MV-4-11 (cell line): ENCODE results near the gene TBX21.

Source experiments
- DNase-seq: peaks from one replicate; lab custom pipeline; 2025; lab: John Stamatoyannopoulos, UW

The TBX21 gene

DNA sequence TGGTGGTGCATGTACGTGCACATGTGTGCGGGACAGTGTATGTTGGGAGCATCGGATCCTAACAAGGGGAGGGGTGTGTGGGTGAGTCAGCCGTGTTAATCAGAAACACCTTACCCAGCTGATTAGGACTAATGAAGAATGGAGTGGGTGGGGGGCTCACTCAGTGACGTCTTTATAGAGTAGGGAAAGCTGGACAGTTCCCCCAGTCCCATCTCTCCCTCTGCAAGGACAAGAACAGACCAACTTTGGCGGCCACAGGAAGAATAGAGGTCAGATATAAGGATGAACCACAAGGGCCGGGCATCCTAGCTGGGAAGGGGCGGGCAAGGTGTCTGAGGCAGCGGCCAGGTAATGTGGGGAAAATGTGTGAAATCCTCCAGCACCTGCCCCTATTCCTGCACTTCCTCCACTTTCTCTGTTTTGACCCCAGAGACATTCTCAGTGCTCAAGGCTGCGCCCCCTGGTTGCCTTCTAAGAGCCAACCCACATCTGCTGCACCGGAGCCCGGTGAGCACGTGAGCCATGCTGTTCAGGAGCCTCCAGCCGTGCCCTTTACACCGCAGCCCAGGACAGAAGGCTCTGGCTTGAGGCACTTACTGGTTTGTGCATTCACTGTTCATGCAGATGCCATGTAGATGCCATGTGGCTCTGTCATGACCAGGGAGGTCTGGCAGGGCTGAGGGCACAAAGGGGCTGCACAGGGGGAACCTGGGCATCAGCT lies 18.9 kb upstream of the TBX21 start:
- no peak for DNase-seq

DNA sequence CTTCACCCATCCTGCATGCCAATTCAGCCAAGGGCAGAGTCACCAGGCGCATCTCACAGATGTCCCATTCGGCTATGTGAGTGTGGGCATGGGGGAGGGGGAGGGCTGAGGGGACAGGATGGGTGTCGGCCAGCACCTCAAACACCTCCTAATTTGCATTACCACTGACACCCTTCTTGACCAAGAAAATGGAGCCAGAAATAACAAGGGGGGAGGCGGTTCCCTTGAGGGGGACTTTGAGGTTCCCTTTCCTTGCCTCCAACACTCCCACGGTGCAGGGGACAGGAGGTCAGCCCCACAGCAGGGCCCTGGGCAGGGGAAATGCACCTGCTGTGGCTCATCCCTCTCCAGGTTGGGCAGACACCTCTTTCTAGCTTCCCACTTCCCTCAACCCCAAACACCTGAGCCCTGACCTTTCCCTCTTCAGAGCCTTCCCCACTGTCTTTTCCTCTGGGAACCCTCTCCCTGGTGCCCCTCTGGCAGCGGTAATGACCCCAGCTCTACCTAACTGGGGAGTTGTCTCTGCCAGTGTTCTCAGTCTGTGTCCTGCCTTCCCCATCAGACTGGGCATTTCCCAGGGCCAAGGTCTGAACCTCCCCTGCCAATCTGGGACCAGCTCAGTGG lies 18.2 kb upstream of the TBX21 start:
- DNase-seq, result no peak

DNA sequence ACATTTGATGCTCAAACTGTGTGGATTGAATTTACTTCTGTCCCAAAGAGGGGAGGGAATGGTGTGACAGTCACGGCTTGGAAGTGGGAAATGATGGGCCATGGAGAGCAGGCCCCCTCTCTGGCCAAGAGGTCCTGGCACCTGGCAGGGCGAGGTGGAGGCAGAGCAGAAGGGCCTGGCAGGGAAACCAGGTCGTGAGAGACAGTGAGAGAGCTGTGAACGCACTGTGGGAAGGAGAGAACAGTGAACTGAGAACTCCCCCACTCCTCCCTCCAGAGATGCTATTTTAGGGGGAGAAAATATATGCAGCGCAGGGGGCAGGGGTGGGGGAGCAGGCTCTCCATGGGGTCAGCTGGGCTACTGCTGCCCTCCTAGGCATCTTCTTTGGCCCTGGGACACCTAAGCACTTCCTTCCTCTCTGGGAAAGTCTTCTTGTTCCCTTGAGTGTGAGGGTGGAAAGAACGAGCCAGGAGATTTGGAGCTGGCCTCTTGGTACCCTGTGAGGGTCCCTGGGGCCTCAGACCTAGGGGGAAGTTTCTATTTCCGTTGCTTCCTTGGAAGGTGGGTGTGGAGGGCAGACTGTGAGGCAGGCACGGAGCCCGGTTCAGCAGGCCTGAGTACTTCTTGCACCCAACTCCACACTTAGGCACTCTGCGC lies 17.2 kb upstream of the TBX21 start:
- DNase-seq, result no peak

- no peak for DNase-seq
Observed at GRCh38 chr17:47716375-47716774, 16.7 kb upstream of the TBX21 start.

DNA sequence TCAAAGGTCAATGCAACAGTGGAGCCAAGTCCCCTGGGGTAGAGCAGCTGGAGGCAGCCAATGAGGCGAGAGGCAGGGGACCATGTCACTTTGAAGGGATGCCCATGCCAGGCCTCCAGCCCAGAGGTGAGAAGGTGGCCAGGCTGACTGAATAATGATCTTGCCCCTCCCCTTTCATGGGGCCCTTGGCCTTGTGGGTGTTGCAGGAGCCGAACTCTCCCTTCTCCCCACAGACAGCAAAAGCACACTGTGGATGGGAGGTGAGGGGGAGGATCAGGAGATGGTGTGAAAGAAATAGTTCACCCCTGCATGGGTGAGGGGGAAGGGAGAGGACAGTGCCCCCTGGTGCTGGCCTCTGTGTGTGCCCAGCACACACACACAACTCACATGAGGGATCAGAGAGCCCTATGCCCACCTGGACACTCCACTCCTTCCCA lies 15.8 kb upstream of the TBX21 start:
- DNase-seq, result peak; percentile 16

- DNase-seq, result no peak
Observed at GRCh38 chr17:47717979-47718621, 14.9 kb upstream of the TBX21 start.

DNA sequence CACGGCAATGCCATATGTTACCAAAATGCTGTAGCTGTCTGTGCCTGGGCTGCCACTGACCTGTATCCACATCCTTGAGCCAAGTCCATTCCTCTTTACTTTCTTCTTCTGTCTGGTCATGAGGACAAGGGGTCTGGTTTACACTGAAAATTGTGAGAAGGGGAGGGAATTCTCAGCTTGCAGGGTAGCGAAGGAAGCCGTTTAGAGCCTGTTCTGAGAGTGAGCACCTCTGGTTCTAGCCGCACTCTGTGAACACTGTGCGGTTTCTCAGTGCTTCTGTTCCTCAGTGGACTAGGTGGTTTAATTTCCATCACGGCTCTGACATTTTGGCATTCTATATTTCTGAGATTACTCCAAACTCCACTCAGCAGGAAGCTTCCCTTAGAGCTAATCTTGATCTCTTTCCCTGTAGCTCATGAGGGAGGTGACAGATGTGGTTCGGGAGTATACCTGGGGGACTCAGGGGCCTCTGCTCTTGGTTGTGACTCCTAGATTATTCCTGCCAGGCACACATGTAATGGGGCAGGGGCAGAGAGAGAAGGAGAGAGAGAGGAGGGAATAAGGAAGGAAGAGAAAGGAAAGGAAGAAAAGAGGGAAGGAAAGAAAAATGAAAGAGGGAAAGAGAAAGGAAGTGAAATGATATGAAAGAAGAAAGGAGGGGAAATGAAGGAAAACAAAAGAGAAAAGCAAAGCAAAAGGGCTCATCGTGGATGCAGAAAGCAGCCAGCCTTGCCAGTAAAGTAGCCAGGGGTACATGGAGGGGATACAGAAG lies 14.2 kb upstream of the TBX21 start:
- no peak for DNase-seq

- DNase-seq, result peak; percentile 69
Observed at GRCh38 chr17:47719411-47720152, 13.5 kb upstream of the TBX21 start.

DNA sequence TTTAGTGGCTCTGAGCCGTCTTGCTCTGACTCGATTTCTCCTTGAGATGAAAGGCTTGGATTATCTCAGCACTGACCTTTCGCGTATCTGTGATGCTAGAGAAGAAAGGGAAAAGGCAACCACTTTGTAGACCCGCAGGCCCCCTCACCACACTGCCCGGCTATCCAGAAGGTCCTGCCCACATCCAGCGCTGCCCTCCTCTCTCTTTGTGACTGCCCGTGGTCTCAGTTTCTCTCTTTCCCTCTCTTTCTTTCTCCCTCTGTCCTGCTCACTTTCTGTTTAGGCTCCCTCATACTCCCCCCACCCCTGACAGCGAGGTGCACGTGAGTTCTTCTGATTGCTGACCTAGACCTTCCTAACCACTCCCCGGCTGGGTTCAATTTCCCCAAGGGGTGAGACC lies 12.8 kb upstream of the TBX21 start:
- no peak for DNase-seq

DNA sequence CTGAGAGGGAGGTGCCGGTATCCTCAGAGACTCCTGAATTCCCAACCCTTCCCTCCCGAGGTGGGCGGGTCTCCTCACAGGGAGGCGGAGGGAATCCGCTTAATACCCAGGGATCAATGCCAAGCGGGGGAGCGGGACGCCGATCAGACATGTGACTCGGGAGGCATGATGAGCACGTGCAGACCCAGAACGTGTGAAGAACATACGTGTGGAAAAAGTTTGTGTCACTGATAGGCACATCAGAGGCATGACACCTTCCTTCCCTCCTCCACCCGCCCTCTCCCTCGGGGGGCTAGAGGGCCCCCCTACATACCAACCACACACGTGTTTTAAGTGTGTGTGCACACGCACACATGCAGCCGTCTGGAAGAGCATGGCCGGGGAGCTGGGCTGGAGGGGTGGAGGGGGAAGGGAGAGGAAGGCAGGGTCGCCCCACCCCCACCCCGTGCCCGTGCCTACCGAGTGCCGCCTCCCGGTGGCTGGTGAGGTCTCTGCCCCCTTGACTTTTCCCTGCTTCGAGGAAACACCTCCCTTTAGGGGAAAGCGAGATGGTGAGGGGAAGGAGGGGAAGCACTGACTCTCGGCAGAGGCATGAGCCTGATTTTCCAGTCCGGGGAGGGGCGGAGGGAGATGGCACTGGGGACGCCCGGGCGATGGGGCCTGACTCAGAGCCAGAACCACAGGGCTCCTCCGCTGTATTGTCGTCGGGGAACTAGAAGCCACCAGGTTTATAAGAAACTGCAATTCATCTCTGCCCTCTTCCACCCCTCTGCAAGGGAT lies 12.1 kb upstream of the TBX21 start:
- DNase-seq, result peak; percentile 69

GRCh38 chr17:47721725-47722124 lies 11.3 kb upstream of the TBX21 start:
- no peak for DNase-seq

DNA sequence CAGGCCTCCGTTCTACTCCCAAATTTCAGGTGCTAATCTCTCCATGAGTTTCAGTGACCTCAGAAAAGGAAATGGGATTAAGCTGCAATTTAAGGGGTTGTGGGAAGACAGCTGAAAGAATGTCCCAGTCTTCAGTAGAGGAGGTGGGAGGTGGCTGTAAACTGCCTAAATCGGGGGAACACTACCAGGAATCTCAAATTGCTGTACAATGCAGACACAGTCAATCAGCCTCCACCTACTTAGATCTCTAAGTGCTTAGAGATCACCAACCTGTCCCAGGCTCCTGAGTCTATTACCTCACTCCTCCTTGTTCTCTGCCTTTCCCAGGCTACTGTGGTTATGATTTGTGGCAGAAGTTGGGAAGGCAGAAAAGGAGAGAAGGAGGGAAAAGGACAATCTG lies 8.3 kb upstream of the TBX21 start:
- no peak for DNase-seq

GRCh38 chr17:47725446-47726111 lies 7.5 kb upstream of the TBX21 start:
- no peak for DNase-seq

GRCh38 chr17:47726796-47727703 lies 6.0 kb upstream of the TBX21 start:
- DNase-seq, result no peak

GRCh38 chr17:47727704-47728036 lies 5.4 kb upstream of the TBX21 start:
- DNase-seq, result no peak

DNA sequence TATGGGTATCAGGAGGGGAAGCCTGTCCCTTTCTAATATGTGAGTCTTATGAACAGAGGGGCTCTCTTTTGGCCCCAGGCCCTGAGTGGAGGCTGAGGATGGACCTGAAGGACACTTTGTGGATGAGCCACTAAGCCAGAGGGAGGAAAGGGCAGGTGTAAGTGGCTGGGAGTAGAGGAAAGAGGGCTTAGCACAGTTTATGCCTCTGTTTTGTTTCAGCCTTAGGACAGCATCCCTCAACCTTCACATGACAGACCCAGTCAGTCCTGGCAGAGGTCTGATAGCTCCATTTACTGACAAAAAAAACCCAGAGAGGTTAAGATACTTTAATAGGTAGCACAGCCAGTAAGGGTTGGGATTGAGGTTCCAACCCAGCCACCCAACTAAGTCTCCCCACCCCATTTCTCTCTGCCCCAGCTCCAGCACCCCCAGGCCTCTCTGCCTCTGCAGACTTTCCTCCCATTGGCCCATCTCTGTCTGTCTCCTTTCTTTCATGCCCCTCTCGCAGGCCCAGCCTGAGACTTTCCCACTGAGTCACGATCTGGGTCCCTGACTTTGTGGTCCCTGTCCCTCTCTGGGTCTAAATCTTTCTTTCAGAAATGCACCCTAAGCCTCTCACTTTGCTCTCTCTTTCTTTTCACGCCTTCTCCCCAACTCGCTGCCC lies 4.7 kb upstream of the TBX21 start:
- no peak for DNase-seq

GRCh38 chr17:47729476-47729875 lies 3.6 kb upstream of the TBX21 start:
- no peak for DNase-seq

DNA sequence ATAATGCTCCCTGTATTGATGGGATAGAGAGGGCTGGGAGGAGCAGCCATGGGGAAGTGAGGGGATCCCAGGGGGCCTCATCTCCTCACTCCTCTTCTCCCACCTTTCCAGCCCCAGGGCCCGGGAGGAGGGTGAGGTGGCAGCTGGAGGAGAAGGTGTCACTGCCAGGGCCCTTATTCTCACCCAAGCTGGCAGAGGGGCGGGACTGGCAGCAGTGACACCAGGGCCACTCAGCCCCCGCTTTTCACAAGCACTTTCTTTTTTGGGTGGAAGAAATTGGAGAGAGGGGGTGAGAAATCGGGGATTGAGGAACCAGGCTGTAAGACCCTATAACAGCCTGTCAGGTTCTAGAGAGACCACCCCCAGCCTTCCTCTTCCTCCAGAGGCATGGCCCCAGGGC lies 2.4 kb upstream of the TBX21 start:
- no peak for DNase-seq

GRCh38 chr17:47731396-47731795 lies 1.6 kb upstream of the TBX21 start:
- DNase-seq, result no peak
